ENCODE data around the gene NTRK3.

The NTRK3 gene

GRCh38 chr15:87930457-87930856 is 326.1 kb downstream of the NTRK3 start:
- DNase-seq, result no peak

- no peak for DNase-seq
Observed at GRCh38 chr15:87929841-87930240, 326.7 kb downstream of the NTRK3 start.

GRCh38 chr15:87924433-87924832 is 332.1 kb downstream of the NTRK3 start:
- no peak for DNase-seq

GRCh38 chr15:87919064-87919463 is 337.5 kb downstream of the NTRK3 start:
- no peak for DNase-seq

- DNase-seq, result no peak
Observed at GRCh38 chr15:87917480-87917879, 339.1 kb downstream of the NTRK3 start.

- DNase-seq, result no peak
Observed at GRCh38 chr15:87916208-87916607, 340.3 kb downstream of the NTRK3 start.

- DNase-seq, result no peak
Observed at GRCh38 chr15:87910301-87910700, 346.2 kb downstream of the NTRK3 start.

GRCh38 chr15:87907676-87908446 is 348.7 kb downstream of the NTRK3 start:
- DNase-seq, result no peak

GRCh38 chr15:87906444-87906843 is 350.1 kb downstream of the NTRK3 start:
- DNase-seq, result no peak

- no peak for DNase-seq
Observed at GRCh38 chr15:87902772-87903426, 353.6 kb downstream of the NTRK3 start.

GRCh38 chr15:87901926-87902690 is 354.4 kb downstream of the NTRK3 start:
- DNase-seq, result no peak

- DNase-seq, result no peak
Observed at GRCh38 chr15:87901008-87901407, 355.5 kb downstream of the NTRK3 start.

GRCh38 chr15:87896936-87897335 is 359.6 kb downstream of the NTRK3 start:
- no peak for DNase-seq

GRCh38 chr15:87887177-87887576 is 369.4 kb downstream of the NTRK3 start:
- no peak for DNase-seq

GRCh38 chr15:87881026-87881425 is 375.5 kb downstream of the NTRK3 start:
- no peak for DNase-seq

GRCh38 chr15:87877822-87878542 is 378.6 kb downstream of the NTRK3 start:
- DNase-seq, result no peak

- no peak for DNase-seq
Observed at GRCh38 chr15:87877114-87877810, 379.3 kb downstream of the NTRK3 start.

GRCh38 chr15:87874896-87875711 is 381.4 kb downstream of the NTRK3 start:
- no peak for DNase-seq

- no peak for DNase-seq
Observed at GRCh38 chr15:87873516-87873915, 383.0 kb downstream of the NTRK3 start.

GRCh38 chr15:87871731-87872320 is 384.7 kb downstream of the NTRK3 start:
- no peak for DNase-seq

- DNase-seq, result no peak
Observed at GRCh38 chr15:87871258-87871681, 385.3 kb downstream of the NTRK3 start.
